H1 (cell line): ENCODE measurements around the gene DISC1. TPM values are rescaled to one million over a fixed set of nuclear protein-coding genes. Genes with fewer than 3 reads are reported as not detected.

Experiments
- CTCF ChIA-PET: fragments of 300-600 bp; sonication (Branson Sonifier 250); formaldehyde crosslinking; loops from one replicate; lab custom pipeline; 2021; ENCODE audit not compliant: partially characterized antibody; lab: Charles Lee
- POLR2A ChIA-PET: fragments of 300-600 bp; sonication (Branson Sonifier 250); formaldehyde crosslinking; loops from one replicate; lab custom pipeline; 2021; ENCODE audit warnings: inconsistent platforms; ENCODE audit not compliant: partially characterized antibody; lab: Charles Lee
- DNase-seq, 2 experiments: peaks; one replicate each; pipeline versions ENCODE4 v3.0.0 to v3.0.0-alpha.2; 2010 to 2022; ENCODE audit warnings: low spot score in 2 of 2, low read depth in 1 of 2, mixed read lengths in 1 of 2
- FAIRE-seq: peaks from 2 replicates; lab custom pipeline; 2011; peaks lifted over from hg19 to GRCh38; lab: Jason Lieb, UNC
- H2AFZ ChIP-seq: 2 replicates; pipeline ENCODE4 v1.8.1; 2012; ENCODE audit warnings: low read length, inconsistent platforms
- H2AK5ac ChIP-seq: 2 replicates; pipeline ENCODE4 v1.6.1; 2013; ENCODE audit warnings: low read depth, low read length
- H2BK120ac ChIP-seq: replicated peaks from 2 replicates; pipeline ENCODE3; 2013; ENCODE audit warnings: low read depth, low read length, inconsistent platforms
- H2BK12ac ChIP-seq: 2 replicates; pipeline ENCODE4 v1.6.1; 2013; ENCODE audit warnings: low read depth, low read length
- H2BK15ac ChIP-seq: 2 replicates; pipeline ENCODE4 v1.6.1; 2013; ENCODE audit warnings: low read length
- H2BK20ac ChIP-seq: 2 replicates; pipeline ENCODE4 v1.6.1; 2013; ENCODE audit warnings: low read length
- H2BK5ac ChIP-seq: 2 replicates; pipeline ENCODE4 v1.6.1; 2013; ENCODE audit warnings: low read depth, low read length
- H3K14ac ChIP-seq: 2 replicates; pipeline ENCODE4 v1.6.1; 2013; ENCODE audit warnings: inconsistent platforms; ENCODE audit not compliant: insufficient read length
- H3K18ac ChIP-seq: 2 replicates; pipeline ENCODE4 v1.6.1; 2013; ENCODE audit warnings: low read length; ENCODE audit errors: extremely low read depth
- H3K23ac ChIP-seq: 2 replicates; pipeline ENCODE4 v1.6.1; 2013; ENCODE audit warnings: inconsistent platforms; ENCODE audit not compliant: insufficient read length
- H3K23me2 ChIP-seq: 2 replicates; pipeline ENCODE4 v1.6.1; 2013; ENCODE audit warnings: low read depth, low read length
- H3K27ac ChIP-seq: 2 replicates; pipeline ENCODE4 v1.6.1; 2011; ENCODE audit warnings: low read depth, low read length, inconsistent platforms
- H3K27me3 ChIP-seq, 4 experiments: replicated peaks in 1 of 4; 1 replicate in 1 of 4; 2 replicates in 3 of 4; pipeline versions ENCODE4 v1.6.1 to v1.8.1; 2011 to 2013; ENCODE audit warnings: low read length in 3 of 4, mild to moderate bottlenecking in 3 of 4, inconsistent platforms in 2 of 4, mixed read lengths in 2 of 4, moderate library complexity in 1 of 4; ENCODE audit not compliant: control insufficient read depth in 3 of 4, insufficient read depth in 3 of 4; ENCODE audit errors: extremely low read depth in 1 of 4
- H3K36me3 ChIP-seq, 4 experiments: 2 replicates each; pipeline versions ENCODE4 v1.6.1 to v1.8.1; 2011 to 2013; ENCODE audit warnings: mild to moderate bottlenecking in 4 of 4, low read length in 3 of 4, moderate library complexity in 2 of 4, control low read depth in 1 of 4, inconsistent platforms in 1 of 4; ENCODE audit not compliant: insufficient read depth in 4 of 4, control insufficient read depth in 2 of 4
- H3K4ac ChIP-seq: replicated peaks from 2 replicates; pipeline ENCODE3; 2013; ENCODE audit warnings: low read length, low read depth, mixed read lengths, inconsistent platforms; ENCODE audit not compliant: insufficient read length
- H3K4me1 ChIP-seq, 4 experiments: replicated peaks in 1 of 4; 1 replicate in 1 of 4; 2 replicates in 3 of 4; pipeline versions ENCODE4 v1.6.1 to v1.8.1; 2011 to 2013; ENCODE audit warnings: low read length in 3 of 4, inconsistent platforms in 2 of 4, mixed read lengths in 1 of 4; ENCODE audit not compliant: insufficient read depth in 4 of 4, control insufficient read depth in 3 of 4
- H3K4me2 ChIP-seq, 2 experiments: 2 replicates each; pipeline versions ENCODE4 v1.6.1 to v1.8.1; 2011 to 2013; ENCODE audit warnings: low read depth in 2 of 2, low read length in 2 of 2, control low read depth in 1 of 2, inconsistent platforms in 1 of 2, mild to moderate bottlenecking in 1 of 2; ENCODE audit not compliant: insufficient read depth in 1 of 2
- H3K4me3 ChIP-seq, 4 experiments: fragments of 200-600, 300-600 bp in 1 of 4; sonication (generic), shearing (Covaris generic), sonication (Bioruptor Twin) in 1 of 4; 2 replicates each; pipeline versions ENCODE4 v1.5.1 to v1.8.1; 2011 to 2016; ENCODE audit warnings: low read length in 4 of 4, low read depth in 3 of 4, control low read depth in 2 of 4, inconsistent platforms in 2 of 4, mild to moderate bottlenecking in 2 of 4, mixed read lengths in 1 of 4, moderate library complexity in 1 of 4; ENCODE audit not compliant: insufficient read depth in 2 of 4; ENCODE audit errors: extremely low read depth in 1 of 4
- H3K56ac ChIP-seq: replicated peaks from 2 replicates; pipeline ENCODE3; 2013; ENCODE audit warnings: low read depth, mild to moderate bottlenecking, mixed read lengths, low read length, inconsistent platforms; ENCODE audit not compliant: insufficient read length
- H3K79me1 ChIP-seq: 2 replicates; pipeline ENCODE4 v1.6.1; 2013; ENCODE audit warnings: low read depth, low read length, control low read depth
- H3K79me2 ChIP-seq, 2 experiments: 2 replicates each; pipeline versions ENCODE4 v1.6.1 to v1.8.1; 2012 to 2013; ENCODE audit warnings: low read length in 2 of 2, mild to moderate bottlenecking in 2 of 2, inconsistent platforms in 1 of 2; ENCODE audit not compliant: insufficient read depth in 2 of 2, control insufficient read depth in 1 of 2
- H3K9ac ChIP-seq, 4 experiments: replicated peaks in 1 of 4; 1 replicate in 1 of 4; 2 replicates in 3 of 4; pipeline versions ENCODE4 v1.6.1 to v1.8.1; 2011 to 2013; ENCODE audit warnings: low read depth in 3 of 4, low read length in 3 of 4, control low read depth in 2 of 4, mild to moderate bottlenecking in 2 of 4, moderate library complexity in 2 of 4, inconsistent platforms in 1 of 4; ENCODE audit errors: extremely low read depth in 1 of 4
- H3K9me3 ChIP-seq, 2 experiments: 2 replicates each; pipeline versions ENCODE4 v1.6.1 to v1.8.1; 2012 to 2013; ENCODE audit warnings: mild to moderate bottlenecking in 2 of 2, moderate library complexity in 2 of 2, control low read depth in 1 of 2, inconsistent platforms in 1 of 2, low read depth in 1 of 2, low read length in 1 of 2, mixed read lengths in 1 of 2; ENCODE audit not compliant: insufficient read depth in 2 of 2
- H4K20me1 ChIP-seq, 2 experiments: replicated peaks in 1 of 2; 2 replicates each; pipeline versions ENCODE3 to v1.8.1; 2011 to 2013; ENCODE audit warnings: inconsistent platforms in 2 of 2, low read length in 2 of 2, mild to moderate bottlenecking in 1 of 2; ENCODE audit not compliant: insufficient read depth in 2 of 2, control insufficient read depth in 1 of 2
- H4K5ac ChIP-seq: 2 replicates; pipeline ENCODE4 v1.6.1; 2013; ENCODE audit warnings: low read length, low read depth, mixed read lengths, inconsistent platforms; ENCODE audit not compliant: insufficient read length
- H4K8ac ChIP-seq: 2 replicates; pipeline ENCODE4 v1.8.0; 2013; ENCODE audit warnings: mild to moderate bottlenecking, moderate library complexity, low read length, inconsistent platforms; ENCODE audit not compliant: insufficient read depth; ENCODE audit errors: extremely low read depth
- H4K91ac ChIP-seq: replicated peaks from 2 replicates; pipeline ENCODE3; 2013; ENCODE audit warnings: low read length, mixed read lengths, inconsistent platforms; ENCODE audit not compliant: insufficient read length
- BACH1 ChIP-seq: IDR thresholded peaks from 2 replicates; pipeline ENCODE4 v1.6.1; 2012; ENCODE audit warnings: low read length, improper control_type of control experiment
- GABPA ChIP-seq: IDR thresholded peaks from 2 replicates; pipeline ENCODE4 v1.6.1; 2011; ENCODE audit warnings: mild to moderate bottlenecking, low read length, moderate library complexity, borderline replicate concordance; ENCODE audit not compliant: insufficient read depth
- GTF2F1 ChIP-seq: IDR thresholded peaks from 2 replicates; pipeline ENCODE4 v1.6.1; 2012; ENCODE audit warnings: low read depth, low read length, improper control_type of control experiment, borderline replicate concordance
- KDM5A ChIP-seq: fragments of 200-600 bp; IDR thresholded peaks from 2 replicates; pipeline ENCODE4 v1.7.1; 2012; ENCODE audit warnings: mild to moderate bottlenecking, low read length, inconsistent platforms, mixed read lengths
- MAFK ChIP-seq: IDR thresholded peaks from 2 replicates; pipeline ENCODE4 v1.6.1; 2012; ENCODE audit warnings: low read depth, mild to moderate bottlenecking, improper control_type of control experiment, low read length
- POLR2A ChIP-seq, 2 experiments: IDR thresholded peaks; 1 replicate in 1 of 2; 2 replicates in 1 of 2; pipeline ENCODE4 v1.6.1; 2011; ENCODE audit warnings: low read depth in 2 of 2, low read length in 2 of 2, mild to moderate bottlenecking in 2 of 2; ENCODE audit errors: control extremely low read depth in 1 of 2
- RAD21 ChIP-seq, 2 experiments: IDR thresholded peaks in 1 of 2; conservative IDR thresholded peaks in 1 of 2; 2 replicates each; pipeline ENCODE4 v1.6.1; 2011; ENCODE audit warnings: low read depth in 2 of 2, low read length in 2 of 2, improper control_type of control experiment in 1 of 2, inconsistent platforms in 1 of 2, mild to moderate bottlenecking in 1 of 2, moderate library complexity in 1 of 2
- RBBP5 ChIP-seq: IDR thresholded peaks from 2 replicates; pipeline ENCODE4 v1.7.1; 2012; ENCODE audit warnings: low read depth, mild to moderate bottlenecking, inconsistent platforms, low read length, moderate library complexity, borderline replicate concordance
- RXRA ChIP-seq: IDR thresholded peaks from 2 replicates; pipeline ENCODE4 v1.6.1; 2011; ENCODE audit warnings: low read depth, mild to moderate bottlenecking, low read length, moderate library complexity; ENCODE audit not compliant: insufficient read depth
- SRF ChIP-seq: IDR thresholded peaks from 2 replicates; pipeline ENCODE4 v1.6.1; 2011; ENCODE audit warnings: mild to moderate bottlenecking, low read depth, low read length, moderate library complexity
- SUZ12 ChIP-seq: fragments of 200-600 bp; sonication (generic); IDR thresholded peaks from 2 replicates; pipeline ENCODE4 v1.6.1; 2012; ENCODE audit warnings: mild to moderate bottlenecking, inconsistent platforms, low read length, moderate library complexity, mixed read lengths
- TAF1 ChIP-seq: IDR thresholded peaks from 2 replicates; pipeline ENCODE4 v1.6.1; 2011; ENCODE audit warnings: mild to moderate bottlenecking, low read depth, low read length
- TAF7 ChIP-seq: optimal IDR thresholded peaks from 2 replicates; pipeline ENCODE3; 2011; ENCODE audit warnings: low read depth, mild to moderate bottlenecking, inconsistent platforms, low read length, moderate library complexity, borderline replicate concordance
- ZNF274 ChIP-seq: IDR thresholded peaks from 2 replicates; pipeline ENCODE4 v1.7.0; 2012; ENCODE audit warnings: low read length, borderline replicate concordance; ENCODE audit errors: extremely low read depth
- WGBS, 2 experiments: shearing (Covaris generic) in 1 of 2; methylation state at CpG; one replicate each; pipeline versions ENCODE4 v1.1.6 to v1.1.7; 2013 to 2015; ENCODE audit warnings: low lambda C conversion rate in 2 of 2, mixed read lengths in 2 of 2, inconsistent platforms in 1 of 2, low coverage in 1 of 2, missing lambda C conversion rate in 1 of 2; ENCODE audit not compliant: insufficient replicate concordance in 2 of 2, insufficient coverage in 1 of 2, insufficient read length in 1 of 2; ENCODE audit errors: extremely low coverage in 1 of 2, missing lambda C conversion rate in 1 of 2; 5-methylcytosine and 5-hydroxymethylcytosine counted together
- polyA plus RNA-seq, 7 experiments: library from polyadenylated mRNA; depleted of rRNA in 3 of 7; stranded (reverse) in 5 of 7; unstranded in 2 of 7; fragments of >200 nt in 5 of 7; fragments of 200-250 nt in 2 of 7; gene quantifications; 1 replicate in 5 of 7; 2 replicates in 1 of 7; 4 replicates in 1 of 7; pipeline versions ENCODE4 v1.2.1 to v1.2.3, GENCODE V29; 2011 to 2013; ENCODE audit warnings: missing spikeins in 2 of 7, mixed read lengths in 2 of 7
- total RNA-seq: library from RNA; stranded (reverse); fragmentation: NEBNext Ultra II Directional; extraction: Animal tissue kit (Norgen Biotek cat#: 25700); gene quantifications from 2 replicates; pipeline ENCODE4 v1.2.1, GENCODE V29; 2021
- TF ChIP-seq, protein P1 (sequence below): IDR thresholded peaks from 2 replicates; pipeline ENCODE4 v1.6.1; 2012; ENCODE audit warnings: inconsistent platforms

Gene DISC1
- total and polyA plus RNA-seq, 2 of the 8 experiments (the other 6 are each of a cell fraction or from before 2014, with no cell fraction given): 1.1 to 3.5 TPM

DNA sequence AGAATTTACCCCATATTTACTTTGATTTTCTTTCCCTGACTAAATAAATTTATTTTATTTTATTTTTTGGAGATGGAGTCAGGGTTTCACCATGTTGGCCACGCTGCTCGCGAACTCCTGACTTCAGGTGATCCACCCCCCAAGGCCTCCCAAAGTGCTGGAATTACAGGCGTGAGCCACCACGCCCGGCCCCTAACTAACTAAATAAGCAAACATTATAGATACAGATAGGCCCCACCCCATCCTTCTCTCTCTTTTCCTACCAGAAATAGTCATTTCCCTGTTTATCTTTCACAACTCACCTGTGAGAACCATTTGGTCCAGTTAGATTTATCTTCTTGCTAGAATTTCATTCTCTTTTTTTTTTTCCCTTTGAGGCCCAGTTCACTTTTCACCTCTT, 167.3 kb downstream of the DISC1 start:
- ChIA-PET POLR2A (no interaction called here), CTCF (interaction anchor here (1.8 to 3.2 kb wide), 3 partner anchors 12 to 138 kb away, joined by 3 to 13 read pairs (median 7); no protein-coding TSS in a partner anchor)
- H3K4ac ChIP-seq: no peak overlapping the region
- no peak overlapping the region for H2AK5ac ChIP-seq
- H3K4me1 ChIP-seq: no peaks in the 10 kb centered on the region
- no peak overlapping the region for H2BK15ac ChIP-seq
- H3K4me3 ChIP-seq: no peak overlapping the region
- no peak overlapping the region for H3K14ac ChIP-seq
- DNase-seq: no peak
- H3K56ac ChIP-seq: no peak overlapping the region
- no peak overlapping the region for H3K4me2 ChIP-seq
- H3K9ac ChIP-seq: no peak overlapping the region
- H3K36me3 ChIP-seq: no peaks in the 10 kb centered on the region
- no peak overlapping the region for H3K27ac ChIP-seq
- no peak overlapping the region for H4K8ac ChIP-seq
- H3K9me3 ChIP-seq: no peaks in the 10 kb centered on the region
- H3K23me2 ChIP-seq: no peaks in the 10 kb centered on the region
- no peak overlapping the region for H2BK12ac ChIP-seq
- no peak for FAIRE-seq
- no peak for TF ChIP-seq SUZ12
- no peak for TF ChIP-seq TAF1
- TF ChIP-seq POLR2A (IDR thresholded peaks at IDR 0.05; ENCODE audit: control extremely low read depth in 1 of 2, low read depth in 2 of 2, low read length in 2 of 2): no peak
- no peak for TF ChIP-seq SRF
- no peak for TF ChIP-seq BACH1
- TF ChIP-seq TAF7: no peak
- TF ChIP-seq GABPA: no peak
- no peak for TF ChIP-seq MAFK
- no peak for TF ChIP-seq RAD21 (IDR thresholded peaks at IDR 0.05 in 1 of 2, conservative IDR thresholded peaks at IDR 0.05 in 1 of 2; ENCODE audit: low read depth in 2 of 2, low read length in 2 of 2)
- no peak for TF ChIP-seq RBBP5
- no peak for TF ChIP-seq ZNF274
- TF ChIP-seq RXRA: no peak
- no peak for TF ChIP-seq GTF2F1
- no peak for TF ChIP-seq KDM5A
- TF ChIP-seq, protein P1, sequence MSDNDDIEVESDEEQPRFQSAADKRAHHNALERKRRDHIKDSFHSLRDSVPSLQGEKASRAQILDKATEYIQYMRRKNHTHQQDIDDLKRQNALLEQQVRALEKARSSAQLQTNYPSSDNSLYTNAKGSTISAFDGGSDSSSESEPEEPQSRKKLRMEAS: no peak
- H3K27me3 ChIP-seq: no peaks in the 10 kb centered on the region
- H2BK5ac ChIP-seq: no peak overlapping the region
- H3K79me2 ChIP-seq: no peaks in the 10 kb centered on the region
- no peak overlapping the region for H3K23ac ChIP-seq
- no peak overlapping the region for H3K18ac ChIP-seq
- WGBS, 2 experiments: 90% methylated on average over 6 of the region's 6 CpGs; no CpG with 5 or more reads in 1 of the 2 experiments
- no peak overlapping the region for H2BK20ac ChIP-seq
- no peak overlapping the region for H2AFZ ChIP-seq
- H3K79me1 ChIP-seq: no peaks in the 10 kb centered on the region
- H4K5ac ChIP-seq: no peak overlapping the region
- no peaks in the 10 kb centered on the region for H4K20me1 ChIP-seq
- no peak overlapping the region for H4K91ac ChIP-seq
- no peak overlapping the region for H2BK120ac ChIP-seq
